ENCODE measurements around the gene SAAL1. TPM values are rescaled to one million over a fixed set of nuclear protein-coding genes. Genes with fewer than 3 reads are reported as not detected.
"Not testable (repeated sequence)": the region's sequence is repeated elsewhere in the genome, so short reads cannot be mapped to it uniquely, and the experiment has no call there.

SAAL1 gene
- total RNA-seq, 1 donor from 2014 or later = 6.8 TPM

DNA sequence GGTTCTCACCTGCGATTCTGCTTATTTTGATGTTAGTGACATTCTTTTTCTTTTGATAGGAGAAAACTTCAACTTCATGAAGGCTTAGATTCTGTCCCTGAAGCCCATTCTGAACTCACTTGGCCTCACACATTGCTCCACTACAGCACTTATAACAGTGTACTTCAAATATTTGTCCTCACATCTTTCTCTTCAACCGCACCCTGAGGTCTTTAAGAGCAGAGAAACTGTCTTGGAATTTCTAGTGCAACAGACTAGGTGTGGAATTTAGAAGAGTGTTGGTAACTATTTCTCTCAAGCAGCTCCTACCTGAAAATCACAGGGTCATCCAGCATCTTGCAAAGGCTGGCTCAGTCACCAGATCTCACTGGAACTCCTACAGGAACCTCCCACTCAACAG lies 34.3 kb upstream of the SAAL1 start:
- H3K4me1 ChIP-seq = no peaks in the 10 kb centered on the region
- H3K4me3 ChIP-seq = no peak overlapping the region
- DNase-seq = no peak
- no peaks in the 10 kb centered on the region for H3K9me3 ChIP-seq (replicated peaks)
- peaks cover 59% of the 10 kb centered on the region for H3K27me3 ChIP-seq (ENCODE audit: low read depth)
- intact Hi-C loops (cut with micrococcal nuclease) = no loop called here
- H3K36me3 ChIP-seq = no peaks in the 10 kb centered on the region
- H3K27ac ChIP-seq (replicated peaks) = no peak overlapping the region
- TF ChIP-seq, protein P1, sequence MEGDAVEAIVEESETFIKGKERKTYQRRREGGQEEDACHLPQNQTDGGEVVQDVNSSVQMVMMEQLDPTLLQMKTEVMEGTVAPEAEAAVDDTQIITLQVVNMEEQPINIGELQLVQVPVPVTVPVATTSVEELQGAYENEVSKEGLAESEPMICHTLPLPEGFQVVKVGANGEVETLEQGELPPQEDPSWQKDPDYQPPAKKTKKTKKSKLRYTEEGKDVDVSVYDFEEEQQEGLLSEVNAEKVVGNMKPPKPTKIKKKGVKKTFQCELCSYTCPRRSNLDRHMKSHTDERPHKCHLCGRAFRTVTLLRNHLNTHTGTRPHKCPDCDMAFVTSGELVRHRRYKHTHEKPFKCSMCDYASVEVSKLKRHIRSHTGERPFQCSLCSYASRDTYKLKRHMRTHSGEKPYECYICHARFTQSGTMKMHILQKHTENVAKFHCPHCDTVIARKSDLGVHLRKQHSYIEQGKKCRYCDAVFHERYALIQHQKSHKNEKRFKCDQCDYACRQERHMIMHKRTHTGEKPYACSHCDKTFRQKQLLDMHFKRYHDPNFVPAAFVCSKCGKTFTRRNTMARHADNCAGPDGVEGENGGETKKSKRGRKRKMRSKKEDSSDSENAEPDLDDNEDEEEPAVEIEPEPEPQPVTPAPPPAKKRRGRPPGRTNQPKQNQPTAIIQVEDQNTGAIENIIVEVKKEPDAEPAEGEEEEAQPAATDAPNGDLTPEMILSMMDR (IDR thresholded peaks at IDR 0.05; ENCODE audit: borderline replicate concordance) = no peak

DNA sequence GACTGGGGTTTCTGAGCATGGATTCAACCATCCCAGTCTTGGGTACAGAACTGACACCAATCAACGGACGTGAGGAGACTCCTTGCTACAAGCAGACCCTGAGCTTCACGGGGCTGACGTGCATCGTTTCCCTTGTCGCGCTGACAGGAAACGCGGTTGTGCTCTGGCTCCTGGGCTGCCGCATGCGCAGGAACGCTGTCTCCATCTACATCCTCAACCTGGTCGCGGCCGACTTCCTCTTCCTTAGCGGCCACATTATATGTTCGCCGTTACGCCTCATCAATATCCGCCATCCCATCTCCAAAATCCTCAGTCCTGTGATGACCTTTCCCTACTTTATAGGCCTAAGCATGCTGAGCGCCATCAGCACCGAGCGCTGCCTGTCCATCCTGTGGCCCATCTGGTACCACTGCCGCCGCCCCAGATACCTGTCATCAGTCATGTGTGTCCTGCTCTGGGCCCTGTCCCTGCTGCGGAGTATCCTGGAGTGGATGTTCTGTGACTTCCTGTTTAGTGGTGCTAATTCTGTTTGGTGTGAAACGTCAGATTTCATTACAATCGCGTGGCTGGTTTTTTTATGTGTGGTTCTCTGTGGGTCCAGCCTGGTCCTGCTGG lies 31.4 kb upstream of the SAAL1 start:
- Histone ChIP-seq H3K9me3 (replicated peaks) (no peaks in the 10 kb centered on the region), H3K4me3 (no peak overlapping the region), H3K27me3 (ENCODE audit: low read depth) (peaks cover 59% of the 10 kb centered on the region), H3K36me3 (no peaks in the 10 kb centered on the region), H3K4me1 (no peaks in the 10 kb centered on the region), H3K27ac (replicated peaks) (no peak overlapping the region)
- intact Hi-C loops (cut with micrococcal nuclease) = no loop called here
- TF ChIP-seq, protein P1 (IDR thresholded peaks at IDR 0.05; ENCODE audit: borderline replicate concordance) = no peak
- no peak for DNase-seq

DNA sequence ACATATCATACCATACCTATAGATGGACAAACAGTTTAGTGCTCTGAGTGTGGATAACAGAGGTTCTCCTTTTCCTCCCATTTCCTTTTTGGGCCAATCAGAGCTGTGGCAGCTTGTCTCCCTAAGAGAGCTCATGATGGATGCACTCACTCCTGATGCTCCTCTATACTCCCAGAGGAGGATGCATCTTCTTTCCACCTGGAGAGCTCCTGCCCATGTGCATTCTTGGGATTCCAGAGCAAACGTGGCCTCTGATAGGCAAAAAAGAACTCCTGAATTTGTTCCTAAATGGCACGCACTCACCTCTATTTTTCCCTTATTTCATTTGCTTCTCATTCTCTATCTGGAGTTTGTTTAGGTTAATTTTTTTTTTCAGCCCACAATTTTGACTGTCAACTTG lies 29.4 kb upstream of the SAAL1 start:
- no peak overlapping the region for H3K4me3 ChIP-seq
- intact Hi-C loops (cut with micrococcal nuclease) = no loop called here
- H3K36me3 ChIP-seq = no peaks in the 10 kb centered on the region
- peaks cover 53% of the 10 kb centered on the region for H3K27me3 ChIP-seq (ENCODE audit: low read depth)
- H3K9me3 ChIP-seq (replicated peaks) = peaks cover 5% of the 10 kb centered on the region
- no peak overlapping the region for H3K27ac ChIP-seq (replicated peaks)
- H3K4me1 ChIP-seq = no peaks in the 10 kb centered on the region
- TF ChIP-seq, protein P1 (IDR thresholded peaks at IDR 0.05; ENCODE audit: borderline replicate concordance) = no peak
- no peak for DNase-seq

DNA sequence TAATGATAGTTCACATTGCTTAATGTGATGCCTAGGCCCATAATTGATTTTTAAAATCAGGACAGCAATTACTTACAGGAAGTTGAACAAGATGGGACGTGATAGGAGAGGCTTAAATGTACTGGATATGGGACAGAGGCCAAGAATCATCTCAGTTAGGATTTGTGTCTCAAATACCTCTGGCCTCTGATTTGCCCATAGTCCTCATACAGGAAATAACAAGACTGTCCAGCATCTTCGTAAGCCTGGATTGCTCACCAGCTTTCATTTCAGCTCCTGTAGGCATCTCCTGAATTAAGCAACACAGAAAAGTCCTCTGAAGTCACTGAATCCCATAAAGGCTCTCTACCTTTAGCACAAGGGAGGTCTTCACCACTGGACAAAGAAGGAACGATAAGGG lies 26.5 kb upstream of the SAAL1 start, which contains the start of gene MRGPRX3:
Gene MRGPRX3, plus strand, starts transcription at position 231 of the 400 bp plus-strand sequence. CDS start 4,632 bp downstream, outside the sequence.
- TF ChIP-seq, protein P1 (IDR thresholded peaks at IDR 0.05; ENCODE audit: borderline replicate concordance) = no peak
- H3K27me3 ChIP-seq (ENCODE audit: low read depth) = peaks cover 70% of the 10 kb centered on the region
- DNase-seq = no peak
- intact Hi-C loops (cut with micrococcal nuclease) = no loop called here
- H3K27ac ChIP-seq (replicated peaks) = no peak within 1 kb of the TSS
- no peaks in the 10 kb centered on the region for H3K36me3 ChIP-seq
- peaks cover 5% of the 10 kb centered on the region for H3K9me3 ChIP-seq (replicated peaks)
- H3K4me1 ChIP-seq = no peaks in the 10 kb centered on the region
- no peak within 1 kb of the TSS for H3K4me3 ChIP-seq

DNA sequence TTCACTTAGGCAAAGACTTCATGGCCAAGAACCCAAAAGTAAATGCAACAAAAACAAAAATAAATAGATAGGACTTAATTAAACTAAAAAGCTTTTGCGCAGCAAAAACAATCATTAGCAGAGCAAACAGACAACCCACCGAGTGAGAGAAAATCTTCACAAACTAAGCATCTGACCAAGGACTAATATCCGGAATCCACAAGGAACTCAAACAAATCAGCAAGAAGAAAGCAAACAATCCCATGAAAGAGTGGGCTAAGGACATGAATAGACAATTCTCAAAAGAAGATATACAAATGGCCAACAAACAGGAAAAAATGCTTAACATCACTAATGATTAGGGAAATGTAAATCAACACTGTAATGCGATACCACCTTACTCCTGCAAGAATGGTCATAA lies 25.2 kb upstream of the SAAL1 start:
- intact Hi-C loops (cut with micrococcal nuclease); H3K9me3 ChIP-seq (replicated peaks); H3K27ac ChIP-seq (replicated peaks); H3K4me1 ChIP-seq; H3K4me3 ChIP-seq; DNase-seq; H3K36me3 ChIP-seq: not testable (repeated sequence)
- peaks cover 59% of the 10 kb centered on the region for H3K27me3 ChIP-seq (ENCODE audit: low read depth)

DNA sequence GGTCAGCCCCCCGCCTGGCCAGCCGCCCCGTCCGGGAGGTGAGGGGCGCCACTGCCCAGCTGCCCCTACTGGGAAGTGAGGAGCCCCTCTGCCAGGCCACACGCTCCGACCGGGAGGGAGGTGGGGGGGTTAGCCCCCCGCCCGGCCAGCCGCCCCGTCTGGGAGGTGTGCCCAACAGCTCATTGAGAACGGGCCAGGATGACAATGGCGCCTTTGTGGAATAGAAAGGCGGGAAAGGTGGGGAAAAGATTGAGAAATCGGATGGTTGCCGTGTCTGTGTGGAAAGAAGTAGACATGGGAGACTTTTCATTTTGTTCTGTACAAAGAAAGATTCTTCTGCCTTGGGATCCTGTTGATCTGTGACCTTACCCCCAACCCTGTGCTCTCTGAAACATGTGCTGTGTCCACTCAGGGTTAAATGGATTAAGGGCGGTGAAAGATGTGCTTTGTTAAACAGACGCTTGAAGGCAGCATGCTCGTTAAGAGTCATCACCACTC lies 15.5 kb upstream of the SAAL1 start:
- H3K4me1 ChIP-seq; H3K27me3 ChIP-seq (ENCODE audit: low read depth); DNase-seq; H3K36me3 ChIP-seq; H3K4me3 ChIP-seq; intact Hi-C loops (cut with micrococcal nuclease); H3K27ac ChIP-seq (replicated peaks); H3K9me3 ChIP-seq (replicated peaks): not testable (repeated sequence)
